HEK293 (cell line): ENCODE data around the gene CISD1.

Source experiments
- CTCF ChIA-PET: fragments of 350-600 bp; formaldehyde crosslinking; extraction: SDS; loops from one replicate; lab custom pipeline; 2021; ENCODE audit warnings: antibody characterized with exemption; lab: Yijun Ruan, JAX
- POLR2A ChIA-PET: fragments of 300-600 bp; formaldehyde crosslinking; extraction: SDS; loops from one replicate; lab custom pipeline; 2020; ENCODE audit warnings: antibody characterized with exemption, inconsistent platforms; lab: Yijun Ruan, JAX
- H3K27ac ChIP-seq: fragments of 200-500 bp; sonication (Bioruptor generic); 2 replicates; pipeline ENCODE4 v1.5.1; 2014; ENCODE audit warnings: low read depth, low read length, control low read depth, inconsistent platforms; ENCODE audit errors: extremely low read depth
- H3K36me3 ChIP-seq, 2 experiments: fragments of 200-500 bp in 1 of 2; sonication (Bioruptor generic) in 1 of 2; 1 replicate in 1 of 2; 2 replicates in 1 of 2; pipeline ENCODE4 v1.5.1; 2014 to 2017; ENCODE audit warnings: inconsistent platforms in 2 of 2, low read length in 2 of 2; ENCODE audit not compliant: control insufficient read depth in 2 of 2, insufficient read depth in 1 of 2
- H3K4me1 ChIP-seq: fragments of 200-500 bp; sonication (Bioruptor generic); 2 replicates; pipeline ENCODE4 v1.5.1; 2014; ENCODE audit warnings: mild to moderate bottlenecking, low read length, inconsistent platforms; ENCODE audit not compliant: control insufficient read depth, insufficient read depth
- H3K4me3 ChIP-seq: 2 replicates; pipeline ENCODE4 v1.5.1; 2011; ENCODE audit warnings: low read depth, mild to moderate bottlenecking, control low read depth, low read length, moderate library complexity
- H3K9me3 ChIP-seq: fragments of 200-500 bp; sonication (Bioruptor generic); 2 replicates; pipeline ENCODE4 v1.5.1; 2014; ENCODE audit warnings: low read depth, low read length, inconsistent platforms; ENCODE audit not compliant: control insufficient read depth, insufficient read depth
- GLIS2 ChIP-seq: fragments of 450-650 bp; formaldehyde crosslinking; IDR thresholded peaks from 2 replicates; pipeline ENCODE4 v1.5.1; 2016; ENCODE audit warnings: missing biosample characterization, missing genetic modification characterization
- HOXA7 ChIP-seq: sonication (generic); formaldehyde crosslinking; IDR thresholded peaks from 2 replicates; pipeline ENCODE4 v1.8.1; 2022; ENCODE audit warnings: missing genetic modification reagents, borderline replicate concordance
- KLF8 ChIP-seq: fragments of 450-650 bp; formaldehyde crosslinking; IDR thresholded peaks from 2 replicates; pipeline ENCODE4 v1.5.1; 2016; ENCODE audit warnings: missing biosample characterization, missing genetic modification characterization
- MYNN ChIP-seq: fragments of 450-650 bp; formaldehyde crosslinking; IDR thresholded peaks from 2 replicates; pipeline ENCODE4 v1.5.1; 2016; ENCODE audit warnings: missing biosample characterization, missing genetic modification characterization, borderline replicate concordance
- PRDM6 ChIP-seq: fragments of 450-650 bp; formaldehyde crosslinking; IDR thresholded peaks from 2 replicates; pipeline ENCODE4 v1.5.1; 2017; ENCODE audit warnings: missing biosample characterization, missing genetic modification characterization
- RBAK ChIP-seq: fragments of 450-650 bp; formaldehyde crosslinking; IDR thresholded peaks from 2 replicates; pipeline ENCODE4 v1.5.1; 2016; ENCODE audit warnings: missing biosample characterization, missing genetic modification characterization
- SCRT1 ChIP-seq: fragments of 450-650 bp; formaldehyde crosslinking; IDR thresholded peaks from 2 replicates; pipeline ENCODE4 v1.5.1; 2016; ENCODE audit warnings: missing biosample characterization, missing genetic modification characterization, borderline replicate concordance
- SCRT2 ChIP-seq: fragments of 450-650 bp; formaldehyde crosslinking; IDR thresholded peaks from 2 replicates; pipeline ENCODE4 v1.5.1; 2016; ENCODE audit warnings: missing biosample characterization, missing genetic modification characterization
- SP3 ChIP-seq: fragments of 450-650 bp; formaldehyde crosslinking; IDR thresholded peaks from 2 replicates; pipeline ENCODE4 v1.5.1; 2016; ENCODE audit warnings: missing biosample characterization, missing genetic modification characterization
- TSHZ1 ChIP-seq: fragments of 450-650 bp; formaldehyde crosslinking; IDR thresholded peaks from 2 replicates; pipeline ENCODE4 v1.5.1; 2016; ENCODE audit warnings: missing biosample characterization, missing genetic modification characterization, borderline replicate concordance
- ZBTB26 ChIP-seq: fragments of 450-650 bp; formaldehyde crosslinking; optimal IDR thresholded peaks from 2 replicates; pipeline ENCODE3; 2016; ENCODE audit warnings: missing biosample characterization, mild to moderate bottlenecking, missing genetic modification characterization
- ZEB2 ChIP-seq: fragments of 450-650 bp; formaldehyde crosslinking; IDR thresholded peaks from 2 replicates; pipeline ENCODE4 v1.5.1; 2016; ENCODE audit warnings: missing biosample characterization, missing genetic modification characterization
- ZFP37 ChIP-seq: fragments of 450-650 bp; formaldehyde crosslinking; IDR thresholded peaks from 2 replicates; pipeline ENCODE4 v1.5.1; 2016; ENCODE audit warnings: missing biosample characterization, missing genetic modification characterization
- ZNF112 ChIP-seq: fragments of 450-650 bp; formaldehyde crosslinking; IDR thresholded peaks from 2 replicates; pipeline ENCODE4 v1.5.0; 2017; ENCODE audit warnings: missing biosample characterization, missing genetic modification characterization
- ZNF114 ChIP-seq: fragments of 450-650 bp; formaldehyde crosslinking; IDR thresholded peaks from 2 replicates; pipeline ENCODE4 v1.5.0; 2017; ENCODE audit warnings: missing biosample characterization, missing genetic modification characterization
- ZNF214 ChIP-seq: fragments of 450-650 bp; formaldehyde crosslinking; IDR thresholded peaks from 2 replicates; pipeline ENCODE4 v1.5.1; 2017; ENCODE audit warnings: missing biosample characterization, mild to moderate bottlenecking, missing genetic modification characterization, borderline replicate concordance
- ZNF274 ChIP-seq, 2 experiments: fragments of 200-500 bp in 1 of 2; fragments of 450-650 bp in 1 of 2; sonication (Bioruptor generic) in 1 of 2; formaldehyde crosslinking in 1 of 2; IDR thresholded peaks; 2 replicates each; pipeline versions ENCODE4 v1.5.1 to v1.6.1; 2014 to 2016; ENCODE audit warnings: borderline replicate concordance in 1 of 2, inconsistent platforms in 1 of 2, low read length in 1 of 2, missing biosample characterization in 1 of 2, missing genetic modification characterization in 1 of 2
- ZNF335 ChIP-seq: fragments of 450-650 bp; formaldehyde crosslinking; conservative IDR thresholded peaks from 2 replicates; pipeline ENCODE4 v1.5.1; 2016; ENCODE audit warnings: missing biosample characterization, missing genetic modification characterization
- ZNF362 ChIP-seq: fragments of 450-650 bp; formaldehyde crosslinking; IDR thresholded peaks from 2 replicates; pipeline ENCODE4 v1.5.1; 2016; ENCODE audit warnings: missing biosample characterization, missing genetic modification characterization
- ZNF416 ChIP-seq: fragments of 450-650 bp; formaldehyde crosslinking; IDR thresholded peaks from 2 replicates; pipeline ENCODE4 v1.5.1; 2016; ENCODE audit warnings: missing biosample characterization, missing genetic modification characterization
- ZNF433 ChIP-seq: fragments of 450-650 bp; formaldehyde crosslinking; IDR thresholded peaks from 2 replicates; pipeline ENCODE4 v1.5.1; 2016; ENCODE audit warnings: missing biosample characterization, missing genetic modification characterization, low read depth
- ZNF501 ChIP-seq: fragments of 450-650 bp; formaldehyde crosslinking; IDR thresholded peaks from 2 replicates; pipeline ENCODE4 v1.5.1; 2016; ENCODE audit warnings: missing biosample characterization, missing genetic modification characterization
- ZNF514 ChIP-seq: fragments of 450-650 bp; formaldehyde crosslinking; IDR thresholded peaks from 2 replicates; pipeline ENCODE4 v1.5.1; 2016; ENCODE audit warnings: missing biosample characterization, missing genetic modification characterization
- ZNF530 ChIP-seq: fragments of 450-650 bp; formaldehyde crosslinking; IDR thresholded peaks from 2 replicates; pipeline ENCODE4 v1.5.1; 2016; ENCODE audit warnings: low read depth, missing biosample characterization, missing genetic modification characterization
- ZNF561 ChIP-seq: fragments of 450-650 bp; IDR thresholded peaks from 2 replicates; pipeline ENCODE4 v1.5.1; 2018; ENCODE audit warnings: missing biosample characterization, missing genetic modification characterization, borderline replicate concordance
- ZNF610 ChIP-seq: fragments of 450-650 bp; formaldehyde crosslinking; IDR thresholded peaks from 2 replicates; pipeline ENCODE4 v1.5.1; 2016; ENCODE audit warnings: missing biosample characterization, missing genetic modification characterization, borderline replicate concordance
- ZNF670 ChIP-seq: fragments of 450-650 bp; formaldehyde crosslinking; IDR thresholded peaks from 2 replicates; pipeline ENCODE4 v1.5.1; 2016; ENCODE audit warnings: missing biosample characterization, missing genetic modification characterization, low read depth
- ZNF677 ChIP-seq: fragments of 450-650 bp; IDR thresholded peaks from 2 replicates; pipeline ENCODE4 v1.5.0; 2018; ENCODE audit warnings: missing biosample characterization, mild to moderate bottlenecking, missing genetic modification characterization, moderate library complexity
- ZNF777 ChIP-seq: fragments of 450-650 bp; formaldehyde crosslinking; IDR thresholded peaks from 2 replicates; pipeline ENCODE4 v1.5.1; 2017; ENCODE audit warnings: missing biosample characterization, missing genetic modification characterization, borderline replicate concordance
- ZNF792 ChIP-seq: fragments of 450-650 bp; formaldehyde crosslinking; IDR thresholded peaks from 2 replicates; pipeline ENCODE4 v1.5.1; 2016; ENCODE audit warnings: missing biosample characterization, missing genetic modification characterization

Gene CISD1

GRCh38 chr10:58268946-58269781 lies at the start of gene CISD1:
Gene CISD1 (plus strand): TSS chr10:58269162. CDS start chr10:58269274, 112 bp downstream.
- H3K4me1 ChIP-seq = peaks cover 4% of the 10 kb centered on the region; the same call in 1 of the 2 replicates
- ChIA-PET POLR2A (interaction anchor here (0.7 to 2.0 kb wide), 10 partner anchors 10 to 244 kb away, joined by 3 to 13 read pairs (median 4); partner anchors contain the start of genes BICC1 and UBE2D1), CTCF (interaction anchor here (0.6 to 2.7 kb wide), 8 partner anchors 15 to 155 kb away, joined by 3 to 10 read pairs (median 3); no protein-coding TSS in a partner anchor)
- H3K9me3 ChIP-seq = no peaks in the 10 kb centered on the region
- no peaks in the 10 kb centered on the region for H3K36me3 ChIP-seq
- H3K27ac ChIP-seq = peak within 1 kb of the TSS; percentile 94
- peak within 1 kb of the TSS; percentile 64 for H3K4me3 ChIP-seq
- TF ChIP-seq SCRT1 (tag by site-specific recombination) = no peak; the same call in 1 of the 2 replicates
- TF ChIP-seq ZNF514 = no peak
- TF ChIP-seq MYNN = no peak
- peak; percentile 96 for TF ChIP-seq ZBTB26 (tag by site-specific recombination)
- no peak for TF ChIP-seq ZNF670 (tag by site-specific recombination)
- peak; percentile 88 for TF ChIP-seq ZNF335 (tag by site-specific recombination)
- no peak for TF ChIP-seq ZNF530 (tag by site-specific recombination)
- peak; percentile 81 for TF ChIP-seq KLF8 (tag by site-specific recombination)
- no peak for TF ChIP-seq ZNF677
- peak; percentile 96 for TF ChIP-seq SP3 (tag by site-specific recombination)
- no peak for TF ChIP-seq ZNF561 (tag by site-specific recombination)
- no peak for TF ChIP-seq HOXA7 (CRISPR knock-in tag)
- peak; percentile 60; the same call in 1 of the 2 replicates for TF ChIP-seq ZNF610
- TF ChIP-seq ZNF792 (tag by site-specific recombination) = 0 out of 2 replicates have a peak, but pooled peaks have one; percentile 41
- TF ChIP-seq ZFP37 = peak; percentile 84
- no peak for TF ChIP-seq GLIS2 (tag by site-specific recombination)
- TF ChIP-seq ZNF274 (IDR thresholded peaks at IDR 0.05; ENCODE audit: low read length) = no peak
- TF ChIP-seq ZNF274 (tag by site-specific recombination; IDR thresholded peaks at IDR 0.05; ENCODE audit: borderline replicate concordance) = no peak
- TF ChIP-seq ZNF416 (tag by site-specific recombination) = no peak
- no peak for TF ChIP-seq ZNF433
- peak; percentile 78 for TF ChIP-seq SCRT2 (tag by site-specific recombination)
- TF ChIP-seq PRDM6 (tag by site-specific recombination) = peak; percentile 98
- no peak for TF ChIP-seq ZNF214 (tag by site-specific recombination)
- no peak for TF ChIP-seq ZNF777 (tag by site-specific recombination)
- TF ChIP-seq ZEB2 = peak; percentile 78
- no peak for TF ChIP-seq ZNF114 (tag by site-specific recombination)
- no peak for TF ChIP-seq TSHZ1 (tag by site-specific recombination)
- TF ChIP-seq ZNF501 (tag by site-specific recombination) = peak; percentile 85
- no peak for TF ChIP-seq RBAK (tag by site-specific recombination)
- peak; percentile 97 for TF ChIP-seq ZNF362 (tag by site-specific recombination)
- TF ChIP-seq ZNF112 (tag by site-specific recombination) = no peak
